H1 (cell line): ENCODE measurements around the gene IGSF9.

Experiments
- CREB1 ChIP-seq: IDR thresholded peaks from 2 replicates; pipeline ENCODE4 v1.6.1; 2012; ENCODE audit warnings: inconsistent platforms
- EP300 ChIP-seq, 2 experiments: IDR thresholded peaks; 1 replicate in 1 of 2; 2 replicates in 1 of 2; pipeline ENCODE4 v1.6.1; 2011 to 2012; ENCODE audit warnings: low read depth in 2 of 2, low read length in 2 of 2, mild to moderate bottlenecking in 2 of 2, borderline replicate concordance in 1 of 2, inconsistent platforms in 1 of 2, moderate library complexity in 1 of 2
- EZH2 ChIP-seq: fragments of 200-600 bp; sonication (generic); IDR thresholded peaks from 2 replicates; pipeline ENCODE4 v1.7.1; 2012; ENCODE audit warnings: low read depth, mild to moderate bottlenecking, moderate library complexity, low read length, inconsistent platforms; ENCODE audit not compliant: severe bottlenecking
- POLR2A ChIP-seq, 2 experiments: IDR thresholded peaks; 1 replicate in 1 of 2; 2 replicates in 1 of 2; pipeline ENCODE4 v1.6.1; 2011; ENCODE audit warnings: low read depth in 2 of 2, low read length in 2 of 2, mild to moderate bottlenecking in 2 of 2; ENCODE audit errors: control extremely low read depth in 1 of 2
- POLR2AphosphoS5 ChIP-seq: IDR thresholded peaks from 2 replicates; pipeline ENCODE4 v1.6.1; 2011; ENCODE audit warnings: low read depth, low read length
- SIX5 ChIP-seq: IDR thresholded peaks from 2 replicates; pipeline ENCODE4 v1.6.1; 2011; ENCODE audit warnings: mild to moderate bottlenecking, low read depth, low read length
- SP1 ChIP-seq: IDR thresholded peaks from 2 replicates; pipeline ENCODE4 v1.6.1; 2011; ENCODE audit warnings: low read depth, low read length
- SP2 ChIP-seq: IDR thresholded peaks from 2 replicates; pipeline ENCODE4 v1.6.1; 2012; ENCODE audit warnings: mild to moderate bottlenecking, low read length, inconsistent platforms
- TF ChIP-seq, protein P1 (sequence below), 3 experiments: IDR thresholded peaks; 1 replicate in 2 of 3; 2 replicates in 1 of 3; pipeline versions ENCODE4 v1.5.1 to v1.6.1; 2011; ENCODE audit warnings: low read length in 3 of 3, mild to moderate bottlenecking in 3 of 3, inconsistent platforms in 2 of 3, low read depth in 1 of 3, moderate library complexity in 1 of 3; ENCODE audit not compliant: insufficient read depth in 1 of 3; ENCODE audit errors: control extremely low read depth in 1 of 3
- TF ChIP-seq, protein P2 (sequence below): IDR thresholded peaks from 2 replicates; pipeline ENCODE4 v1.6.1; 2011; ENCODE audit warnings: low read depth, mild to moderate bottlenecking, low read length; ENCODE audit not compliant: insufficient read depth
- TF ChIP-seq, protein P3 (sequence below): IDR thresholded peaks from 2 replicates; pipeline ENCODE4 v1.6.1; 2012; ENCODE audit warnings: inconsistent platforms

DNA sequence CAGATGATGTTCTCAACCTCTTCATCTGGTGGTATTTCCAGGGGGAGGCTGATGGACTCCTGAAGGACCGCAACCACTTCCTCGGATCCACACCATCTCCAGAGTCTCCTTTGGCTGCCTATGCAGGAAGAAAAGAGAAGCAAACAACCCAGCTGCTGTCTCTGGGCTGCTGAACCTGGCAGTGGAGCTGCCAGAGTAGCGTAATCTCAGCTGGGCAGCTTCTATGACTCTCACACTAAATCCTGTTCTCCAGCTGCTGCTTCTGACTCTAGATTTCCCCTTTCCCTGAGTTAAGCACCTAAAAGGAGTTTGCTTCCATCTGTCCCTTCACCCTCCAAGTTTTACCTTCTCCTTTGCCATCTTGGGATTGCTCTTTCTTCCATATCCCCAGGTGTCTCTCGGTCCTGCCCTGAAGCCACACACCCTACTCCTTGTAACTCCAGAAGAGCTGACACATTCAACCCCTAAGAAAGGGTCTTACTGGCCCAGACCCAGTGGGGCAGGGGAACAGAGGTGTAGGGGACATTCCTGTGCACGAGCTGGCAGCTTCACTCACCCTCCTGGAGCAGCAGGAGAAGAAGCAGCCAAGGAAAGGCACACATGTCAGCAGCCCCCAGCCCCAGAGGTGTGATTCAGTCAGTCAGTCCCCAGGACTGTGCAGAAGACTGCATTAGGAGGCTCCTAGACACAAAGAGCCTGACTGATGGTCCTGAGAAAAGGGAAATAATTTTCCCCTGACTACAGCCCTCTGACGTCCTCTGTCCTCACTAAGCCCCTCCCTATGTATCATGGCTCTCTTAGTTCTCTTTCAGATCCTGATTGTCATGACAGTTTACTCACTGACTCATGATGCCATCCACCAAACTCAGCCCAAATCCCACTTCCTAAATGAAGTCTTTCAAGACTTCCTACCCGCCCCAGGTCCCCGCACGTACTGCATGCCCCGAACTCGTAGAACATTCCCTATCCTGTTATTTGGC lies 8.4 kb upstream of the IGSF9 start, which contains the start of gene SLAMF9:
- TF ChIP-seq EZH2, result no peak
- no peak for TF ChIP-seq POLR2AphosphoS5
- TF ChIP-seq, protein P1, sequence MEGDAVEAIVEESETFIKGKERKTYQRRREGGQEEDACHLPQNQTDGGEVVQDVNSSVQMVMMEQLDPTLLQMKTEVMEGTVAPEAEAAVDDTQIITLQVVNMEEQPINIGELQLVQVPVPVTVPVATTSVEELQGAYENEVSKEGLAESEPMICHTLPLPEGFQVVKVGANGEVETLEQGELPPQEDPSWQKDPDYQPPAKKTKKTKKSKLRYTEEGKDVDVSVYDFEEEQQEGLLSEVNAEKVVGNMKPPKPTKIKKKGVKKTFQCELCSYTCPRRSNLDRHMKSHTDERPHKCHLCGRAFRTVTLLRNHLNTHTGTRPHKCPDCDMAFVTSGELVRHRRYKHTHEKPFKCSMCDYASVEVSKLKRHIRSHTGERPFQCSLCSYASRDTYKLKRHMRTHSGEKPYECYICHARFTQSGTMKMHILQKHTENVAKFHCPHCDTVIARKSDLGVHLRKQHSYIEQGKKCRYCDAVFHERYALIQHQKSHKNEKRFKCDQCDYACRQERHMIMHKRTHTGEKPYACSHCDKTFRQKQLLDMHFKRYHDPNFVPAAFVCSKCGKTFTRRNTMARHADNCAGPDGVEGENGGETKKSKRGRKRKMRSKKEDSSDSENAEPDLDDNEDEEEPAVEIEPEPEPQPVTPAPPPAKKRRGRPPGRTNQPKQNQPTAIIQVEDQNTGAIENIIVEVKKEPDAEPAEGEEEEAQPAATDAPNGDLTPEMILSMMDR (IDR thresholded peaks at IDR 0.05; ENCODE audit: control extremely low read depth in 1 of 3, insufficient read depth in 1 of 3, low read depth in 1 of 3, low read length in 3 of 3), result no peak
- TF ChIP-seq EP300 (IDR thresholded peaks at IDR 0.05; ENCODE audit: borderline replicate concordance in 1 of 2, low read depth in 2 of 2, low read length in 2 of 2), result no peak
- TF ChIP-seq, protein P2, sequence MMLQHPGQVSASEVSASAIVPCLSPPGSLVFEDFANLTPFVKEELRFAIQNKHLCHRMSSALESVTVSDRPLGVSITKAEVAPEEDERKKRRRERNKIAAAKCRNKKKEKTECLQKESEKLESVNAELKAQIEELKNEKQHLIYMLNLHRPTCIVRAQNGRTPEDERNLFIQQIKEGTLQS, result no peak
- TF ChIP-seq, protein P3, sequence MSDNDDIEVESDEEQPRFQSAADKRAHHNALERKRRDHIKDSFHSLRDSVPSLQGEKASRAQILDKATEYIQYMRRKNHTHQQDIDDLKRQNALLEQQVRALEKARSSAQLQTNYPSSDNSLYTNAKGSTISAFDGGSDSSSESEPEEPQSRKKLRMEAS, result no peak
- no peak for TF ChIP-seq CREB1
- TF ChIP-seq POLR2A (IDR thresholded peaks at IDR 0.05; ENCODE audit: control extremely low read depth in 1 of 2, low read depth in 2 of 2, low read length in 2 of 2), result no peak
- TF ChIP-seq SP2, result no peak
- TF ChIP-seq SIX5, result no peak
- TF ChIP-seq SP1, result no peak
